ENCODE measurements around the gene TMEFF2.

Gene TMEFF2

GRCh38 chr2:191942739-191943103 lies 252.0 kb downstream of the TMEFF2 start:
- 88 to 92% methylated on average over 2 of the region's 2 CpGs for WGBS, 2 experiments

GRCh38 chr2:191942090-191942738 lies 252.5 kb downstream of the TMEFF2 start:
- Histone ChIP-seq H3K27me3 (ENCODE audit: control insufficient read depth, insufficient read depth, low read length, poor library complexity, severe bottlenecking) (no peaks in the 10 kb centered on the region), H3K27ac (ENCODE audit: insufficient read depth, low read depth, low read length, poor library complexity, severe bottlenecking) (no peak overlapping the region), H3K4me3 (ENCODE audit: insufficient read depth, low read depth, low read length) (no peak overlapping the region), H3K9me3 (ENCODE audit: control insufficient read depth, low read length) (no peaks in the 10 kb centered on the region), H3K36me3 (ENCODE audit: control insufficient read depth, insufficient read depth, low read length) (no peaks in the 10 kb centered on the region), H3K4me1 (ENCODE audit: control insufficient read depth, insufficient read depth, low read length) (peaks cover 5% of the 10 kb centered on the region)
- WGBS, 2 experiments: 85 to 87% methylated on average over 3 of the region's 3 CpGs

More at GRCh38 chr2:191942739-191943103, 252.0 kb downstream of the TMEFF2 start:
- Histone ChIP-seq H3K27me3 (ENCODE audit: control insufficient read depth, insufficient read depth, low read length, poor library complexity, severe bottlenecking) (no peaks in the 10 kb centered on the region), H3K27ac (ENCODE audit: insufficient read depth, low read depth, low read length, poor library complexity, severe bottlenecking) (no peak overlapping the region), H3K4me3 (ENCODE audit: insufficient read depth, low read depth, low read length) (no peak overlapping the region), H3K36me3 (ENCODE audit: control insufficient read depth, insufficient read depth, low read length) (no peaks in the 10 kb centered on the region), H3K9me3 (ENCODE audit: control insufficient read depth, low read length) (no peaks in the 10 kb centered on the region), H3K4me1 (ENCODE audit: control insufficient read depth, insufficient read depth, low read length) (peaks cover 5% of the 10 kb centered on the region)

DNA sequence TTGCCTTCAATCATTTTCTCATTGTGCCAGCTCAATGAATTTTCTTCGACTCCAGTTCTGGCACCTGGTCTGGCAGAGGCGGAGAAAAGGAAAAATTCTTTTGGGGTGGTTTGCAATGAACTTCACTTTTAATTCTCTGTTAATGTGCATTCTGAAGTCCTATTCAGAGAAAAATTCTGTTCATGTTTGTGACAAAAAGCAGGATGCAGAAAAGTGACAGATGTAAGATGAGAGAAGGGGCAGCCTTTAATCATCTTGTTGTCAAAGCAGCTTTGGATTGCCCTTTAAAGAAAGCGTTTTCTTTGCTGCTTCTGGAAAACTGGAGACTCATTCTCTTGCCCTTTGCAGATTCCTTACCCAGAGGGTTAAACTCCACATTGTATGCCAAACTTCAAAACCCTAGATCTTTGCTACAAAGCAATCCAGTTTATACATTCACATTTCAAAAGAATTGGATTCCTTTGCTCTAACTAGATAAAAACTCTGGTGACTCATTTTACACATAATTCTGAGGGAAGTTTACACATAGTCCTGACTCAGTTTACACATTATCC lies 253.3 kb downstream of the TMEFF2 start:
- no peaks in the 10 kb centered on the region for H3K36me3 ChIP-seq (ENCODE audit: control insufficient read depth, insufficient read depth, low read length)
- no peaks in the 10 kb centered on the region for H3K27me3 ChIP-seq (ENCODE audit: control insufficient read depth, insufficient read depth, low read length, poor library complexity, severe bottlenecking)
- H3K9me3 ChIP-seq (ENCODE audit: control insufficient read depth, low read length): no peaks in the 10 kb centered on the region
- H3K4me3 ChIP-seq (ENCODE audit: insufficient read depth, low read depth, low read length): no peak overlapping the region
- 88 to 91% methylated on average over 3 of the region's 3 CpGs for WGBS, 2 experiments
- H3K27ac ChIP-seq (ENCODE audit: insufficient read depth, low read depth, low read length, poor library complexity, severe bottlenecking): no peak overlapping the region
- H3K4me1 ChIP-seq (ENCODE audit: control insufficient read depth, insufficient read depth, low read length): peaks cover 5% of the 10 kb centered on the region

DNA sequence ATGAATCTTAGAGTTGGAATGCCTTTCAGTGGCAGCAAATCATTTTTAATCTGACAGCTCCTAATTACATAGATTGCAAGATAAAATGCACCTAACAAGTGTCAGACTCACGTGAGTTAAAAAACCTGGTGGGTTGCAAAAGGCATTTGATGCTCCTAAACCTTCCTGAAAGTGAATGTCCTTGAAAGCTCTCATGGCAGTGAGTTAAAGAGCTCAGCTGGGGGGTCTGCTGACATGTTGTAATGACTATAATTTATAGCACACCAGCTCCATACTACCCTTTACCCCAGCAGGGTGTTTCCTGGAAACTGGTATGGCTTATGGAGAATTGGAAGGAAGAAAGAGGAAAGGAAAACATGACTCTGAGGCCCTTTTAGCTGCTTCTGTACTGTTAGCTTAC lies 256.0 kb downstream of the TMEFF2 start:
- Histone ChIP-seq H3K4me1 (ENCODE audit: control insufficient read depth, insufficient read depth, low read length) (peaks cover 5% of the 10 kb centered on the region), H3K4me3 (ENCODE audit: insufficient read depth, low read depth, low read length) (no peak overlapping the region), H3K36me3 (ENCODE audit: control insufficient read depth, insufficient read depth, low read length) (no peaks in the 10 kb centered on the region), H3K27me3 (ENCODE audit: control insufficient read depth, insufficient read depth, low read length, poor library complexity, severe bottlenecking) (no peaks in the 10 kb centered on the region), H3K9me3 (ENCODE audit: control insufficient read depth, low read length) (no peaks in the 10 kb centered on the region), H3K27ac (ENCODE audit: insufficient read depth, low read depth, low read length, poor library complexity, severe bottlenecking) (no peak overlapping the region)
- 77 to 82% methylated on average over 1 of the region's 1 CpG for WGBS, 2 experiments

GRCh38 chr2:191936882-191937405 lies 257.8 kb downstream of the TMEFF2 start:
- 88% methylated on average over 2 of the region's 2 CpGs for WGBS, 2 experiments

DNA sequence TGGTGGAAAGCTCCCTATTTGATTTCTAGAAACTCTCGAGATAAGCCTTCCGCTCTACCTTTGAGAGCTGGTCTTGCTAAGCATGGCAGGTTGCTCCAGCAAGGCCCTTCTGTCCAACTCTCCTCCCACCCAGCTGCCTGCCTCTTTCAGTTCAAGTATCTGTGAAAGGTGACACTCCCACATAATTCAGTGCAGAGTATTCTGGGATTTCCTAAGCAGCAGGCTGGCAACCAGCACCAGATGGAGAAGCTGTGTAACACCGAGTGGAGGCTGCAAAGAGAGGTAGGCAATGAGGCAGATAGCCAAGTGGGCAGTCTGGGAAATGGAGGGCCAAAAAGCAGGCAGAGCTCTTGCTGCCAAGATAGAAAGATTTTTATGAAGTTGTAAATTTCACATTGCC lies 259.5 kb downstream of the TMEFF2 start:
- Histone ChIP-seq H3K4me1 (ENCODE audit: control insufficient read depth, insufficient read depth, low read length) (no peaks in the 10 kb centered on the region), H3K27ac (ENCODE audit: insufficient read depth, low read depth, low read length, poor library complexity, severe bottlenecking) (no peak overlapping the region), H3K9me3 (ENCODE audit: control insufficient read depth, low read length) (no peaks in the 10 kb centered on the region), H3K36me3 (ENCODE audit: control insufficient read depth, insufficient read depth, low read length) (no peaks in the 10 kb centered on the region), H3K27me3 (ENCODE audit: control insufficient read depth, insufficient read depth, low read length, poor library complexity, severe bottlenecking) (no peaks in the 10 kb centered on the region), H3K4me3 (ENCODE audit: insufficient read depth, low read depth, low read length) (no peak overlapping the region)
- WGBS, 2 experiments: 91 to 96% methylated on average over 3 of the region's 3 CpGs

More at GRCh38 chr2:191936882-191937405, 257.8 kb downstream of the TMEFF2 start:
- H3K4me3 ChIP-seq (ENCODE audit: insufficient read depth, low read depth, low read length): no peak overlapping the region
- no peaks in the 10 kb centered on the region for H3K27me3 ChIP-seq (ENCODE audit: control insufficient read depth, insufficient read depth, low read length, poor library complexity, severe bottlenecking)
- no peaks in the 10 kb centered on the region for H3K4me1 ChIP-seq (ENCODE audit: control insufficient read depth, insufficient read depth, low read length)
- no peaks in the 10 kb centered on the region for H3K36me3 ChIP-seq (ENCODE audit: control insufficient read depth, insufficient read depth, low read length)
- H3K27ac ChIP-seq (ENCODE audit: insufficient read depth, low read depth, low read length, poor library complexity, severe bottlenecking): no peak overlapping the region
- H3K9me3 ChIP-seq (ENCODE audit: control insufficient read depth, low read length): no peaks in the 10 kb centered on the region

GRCh38 chr2:191933307-191934105 lies 261.2 kb downstream of the TMEFF2 start:
- no peak overlapping the region for H3K27ac ChIP-seq (ENCODE audit: insufficient read depth, low read depth, low read length, poor library complexity, severe bottlenecking)
- no peaks in the 10 kb centered on the region for H3K4me1 ChIP-seq (ENCODE audit: control insufficient read depth, insufficient read depth, low read length)
- H3K4me3 ChIP-seq (ENCODE audit: insufficient read depth, low read depth, low read length): no peak overlapping the region
- H3K36me3 ChIP-seq (ENCODE audit: control insufficient read depth, insufficient read depth, low read length): no peaks in the 10 kb centered on the region
- 66 to 84% methylated on average over 2 of the region's 2 CpGs for WGBS, 2 experiments
- no peaks in the 10 kb centered on the region for H3K27me3 ChIP-seq (ENCODE audit: control insufficient read depth, insufficient read depth, low read length, poor library complexity, severe bottlenecking)
- no peaks in the 10 kb centered on the region for H3K9me3 ChIP-seq (ENCODE audit: control insufficient read depth, low read length)

DNA sequence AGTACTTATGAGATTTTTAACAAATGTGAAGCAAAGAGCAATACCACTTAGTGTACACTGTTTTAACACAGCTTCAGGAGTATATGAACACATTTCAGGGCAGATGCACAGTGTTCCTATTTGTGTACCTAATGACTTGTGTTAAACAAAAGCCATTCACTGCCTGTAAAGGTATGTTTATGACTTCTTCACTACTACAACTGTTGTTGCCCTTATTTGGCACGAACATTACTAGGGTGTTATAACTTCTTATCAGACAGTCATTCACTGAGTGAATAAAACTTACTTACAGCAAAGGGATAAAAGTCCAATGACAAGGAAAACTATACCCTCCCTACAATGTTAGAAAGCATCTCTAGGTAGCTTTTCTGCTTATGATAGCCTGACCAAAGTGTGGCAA lies 262.4 kb downstream of the TMEFF2 start:
- no peak overlapping the region for H3K4me3 ChIP-seq (ENCODE audit: insufficient read depth, low read depth, low read length)
- H3K36me3 ChIP-seq (ENCODE audit: control insufficient read depth, insufficient read depth, low read length): no peaks in the 10 kb centered on the region
- H3K27me3 ChIP-seq (ENCODE audit: control insufficient read depth, insufficient read depth, low read length, poor library complexity, severe bottlenecking): no peaks in the 10 kb centered on the region
- WGBS, 2 experiments: 100% methylated on average over 1 of the region's 1 CpG
- H3K9me3 ChIP-seq (ENCODE audit: control insufficient read depth, low read length): no peaks in the 10 kb centered on the region
- no peak overlapping the region for H3K27ac ChIP-seq (ENCODE audit: insufficient read depth, low read depth, low read length, poor library complexity, severe bottlenecking)
- H3K4me1 ChIP-seq (ENCODE audit: control insufficient read depth, insufficient read depth, low read length): peaks cover 11% of the 10 kb centered on the region

DNA sequence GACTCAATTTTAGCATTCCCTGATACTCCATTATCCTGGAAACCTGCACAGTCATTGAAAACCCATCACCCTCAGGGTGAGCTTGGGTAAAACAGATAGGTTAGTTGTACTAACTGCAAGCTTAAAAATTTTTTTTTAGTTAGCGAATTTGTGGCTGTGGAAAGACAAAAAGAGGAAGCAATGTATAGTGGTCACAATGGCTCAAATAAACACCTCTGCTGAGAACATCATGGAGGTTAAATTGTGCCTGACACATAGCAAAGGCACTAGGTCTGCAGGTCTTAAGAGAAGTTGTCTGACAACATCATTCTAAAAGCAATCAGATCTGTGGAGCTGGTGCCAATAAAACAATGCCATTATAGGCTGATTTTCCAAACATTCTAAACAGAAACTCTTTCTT lies 263.4 kb downstream of the TMEFF2 start:
- 88 to 100% methylated on average over 1 of the region's 1 CpG for WGBS, 2 experiments
- H3K9me3 ChIP-seq (ENCODE audit: control insufficient read depth, low read length): no peaks in the 10 kb centered on the region

DNA sequence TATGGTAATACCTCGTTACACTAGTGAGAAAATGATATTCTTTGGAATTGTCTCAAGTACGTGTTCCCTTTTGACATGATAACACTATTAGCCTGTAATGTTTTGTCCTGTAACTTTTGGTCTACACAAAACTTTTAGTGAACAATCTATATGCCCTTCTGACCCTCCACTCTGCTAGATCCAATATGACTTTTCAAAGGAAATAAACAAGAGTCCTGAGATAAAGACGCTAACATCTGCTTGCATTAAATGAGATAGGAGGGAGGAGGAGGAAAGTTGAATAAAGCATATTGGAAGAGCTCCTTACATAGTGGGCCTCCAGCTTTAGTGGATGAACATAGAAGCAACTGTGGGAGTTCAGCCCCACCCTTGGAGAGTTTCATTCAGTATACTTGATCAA lies 264.5 kb downstream of the TMEFF2 start:
- no peak overlapping the region for H3K27ac ChIP-seq (ENCODE audit: insufficient read depth, low read depth, low read length, poor library complexity, severe bottlenecking)
- no peaks in the 10 kb centered on the region for H3K36me3 ChIP-seq (ENCODE audit: control insufficient read depth, insufficient read depth, low read length)
- H3K27me3 ChIP-seq (ENCODE audit: control insufficient read depth, insufficient read depth, low read length, poor library complexity, severe bottlenecking): no peaks in the 10 kb centered on the region
- 88 to 100% methylated on average over 3 of the region's 3 CpGs for WGBS, 2 experiments
- H3K9me3 ChIP-seq (ENCODE audit: control insufficient read depth, low read length): no peaks in the 10 kb centered on the region
- no peak overlapping the region for H3K4me3 ChIP-seq (ENCODE audit: insufficient read depth, low read depth, low read length)
- peaks cover 13% of the 10 kb centered on the region for H3K4me1 ChIP-seq (ENCODE audit: control insufficient read depth, insufficient read depth, low read length)

More for the DNA sequence above, 263.4 kb downstream of the TMEFF2 start:
- no peaks in the 10 kb centered on the region for H3K36me3 ChIP-seq (ENCODE audit: control insufficient read depth, insufficient read depth, low read length)
- H3K4me3 ChIP-seq (ENCODE audit: insufficient read depth, low read depth, low read length): no peak overlapping the region
- H3K27me3 ChIP-seq (ENCODE audit: control insufficient read depth, insufficient read depth, low read length, poor library complexity, severe bottlenecking): no peaks in the 10 kb centered on the region
- no peak overlapping the region for H3K27ac ChIP-seq (ENCODE audit: insufficient read depth, low read depth, low read length, poor library complexity, severe bottlenecking)
- peaks cover 13% of the 10 kb centered on the region for H3K4me1 ChIP-seq (ENCODE audit: control insufficient read depth, insufficient read depth, low read length)

Data from ectodermal cell (in vitro differentiated cells).